A549 (cell line): Measurements from ENCODE around the gene PLIN5. TPM values are rescaled to one million over a fixed set of nuclear protein-coding genes. Genes with fewer than 3 reads are reported as not detected.
"Not testable (repeated sequence)": the region's sequence is repeated elsewhere in the genome, so short reads cannot be mapped to it uniquely, and the experiment has no call there.

ENCODE experiments used
- ATAC-seq, 2 experiments: fragments of 200-7000 bp in 1 of 2; fragments of >200 bp in 1 of 2; cut with Nextera tagmentation in 1 of 2; cut with Tn5 transposase in 1 of 2; 3 replicates each; pipeline versions ENCODE4 v1.8.0 to v1.9.1; 2018 to 2020; ENCODE audit warnings: mild to moderate bottlenecking in 1 of 2, moderate library complexity in 1 of 2
- CTCF ChIA-PET: fragments of 300-600 bp; sonication (Branson Sonifier 250); formaldehyde crosslinking; extraction: SDS; loops from one replicate; lab custom pipeline; 2021; ENCODE audit warnings: antibody characterized with exemption, inconsistent platforms; lab: Yijun Ruan, JAX
- POLR2A ChIA-PET: fragments of 350-600 bp; formaldehyde crosslinking; extraction: SDS; loops from one replicate; lab custom pipeline; 2021; ENCODE audit warnings: antibody characterized with exemption, inconsistent platforms; lab: Yijun Ruan, JAX
- DNase-seq, 2 experiments: peaks; one replicate each; pipeline versions ENCODE4 v3.0.0 to v3.0.0-alpha.2; 2011 to 2016; ENCODE audit warnings: low read depth in 1 of 2, low spot score in 1 of 2
- FAIRE-seq: peaks from 2 replicates; lab custom pipeline; 2011; peaks lifted over from hg19 to GRCh38; lab: Jason Lieb, UNC
- H3K27ac ChIP-seq, 2 experiments: fragments of >200 bp; sonication (Bioruptor Twin); formaldehyde crosslinking; 3 replicates each; pipeline ENCODE4 v1.5.1; 2016 to 2017
- H3K4me1 ChIP-seq: fragments of >200 bp; sonication (Bioruptor Twin); formaldehyde crosslinking; 3 replicates; pipeline ENCODE4 v1.6.1; 2016
- H3K4me2 ChIP-seq: fragments of >200 bp; sonication (Bioruptor Twin); formaldehyde crosslinking; 3 replicates; pipeline ENCODE4 v1.6.1; 2016
- H3K4me3 ChIP-seq: fragments of >200 bp; sonication (Bioruptor Twin); formaldehyde crosslinking; 3 replicates; pipeline ENCODE4 v1.5.1; 2016
- H3K9me3 ChIP-seq: fragments of >200 bp; sonication (Bioruptor Twin); formaldehyde crosslinking; 3 replicates; pipeline ENCODE4 v1.6.1; 2016
- BHLHE40 ChIP-seq: IDR thresholded peaks from 2 replicates; pipeline ENCODE4 v1.6.1; 2012; ENCODE audit warnings: low read depth, low read length, inconsistent platforms
- EHF ChIP-seq: fragments of 250-450 bp; sonication (Bioruptor Pico); IDR thresholded peaks from 2 replicates; pipeline ENCODE4 v1.5.0; 2020; ENCODE audit warnings: mild to moderate bottlenecking
- FOSB ChIP-seq: fragments of 250-450 bp; sonication (Bioruptor Pico); IDR thresholded peaks from 2 replicates; pipeline ENCODE4 v1.5.0; 2020; ENCODE audit warnings: mild to moderate bottlenecking, moderate library complexity
- GATA3 ChIP-seq: IDR thresholded peaks from 2 replicates; pipeline ENCODE4 v1.6.1; 2012; ENCODE audit warnings: borderline replicate concordance
- HEYL ChIP-seq: fragments of 250-450 bp; sonication (Bioruptor Pico); IDR thresholded peaks from 2 replicates; pipeline ENCODE4 v1.8.0; 2021; ENCODE audit warnings: mild to moderate bottlenecking, moderate library complexity
- HOXA7 ChIP-seq: fragments of 250-450 bp; sonication (Bioruptor Pico); IDR thresholded peaks from 2 replicates; pipeline ENCODE4 v1.5.0; 2020; ENCODE audit warnings: mild to moderate bottlenecking, moderate library complexity
- JUN ChIP-seq, 2 experiments: fragments of >200 bp; sonication (Bioruptor Twin); formaldehyde crosslinking; IDR thresholded peaks; 2 replicates in 1 of 2; 3 replicates in 1 of 2; pipeline ENCODE4 v1.6.1; 2016 to 2017
- MAFK ChIP-seq: fragments of 450-650 bp; IDR thresholded peaks from 2 replicates; pipeline ENCODE4 v1.6.1; 2014; ENCODE audit not compliant: partially characterized antibody
- NFE2L2 ChIP-seq: fragments of 150-350 bp; conservative IDR thresholded peaks from 2 replicates; pipeline ENCODE4 v1.6.1; 2014; ENCODE audit warnings: low read length
- RARB ChIP-seq: fragments of 250-450 bp; sonication (Bioruptor Pico); IDR thresholded peaks from 2 replicates; pipeline ENCODE4 v1.8.0; 2021; ENCODE audit warnings: mild to moderate bottlenecking, moderate library complexity
- RCOR1 ChIP-seq: fragments of 150-350 bp; IDR thresholded peaks from 2 replicates; pipeline ENCODE4 v1.6.1; 2014; ENCODE audit warnings: antibody characterized with exemption, low read length, low read depth
- SMC3 ChIP-seq: fragments of >200 bp; sonication (Bioruptor Twin); formaldehyde crosslinking; IDR thresholded peaks from 3 replicates; pipeline ENCODE4 v1.6.1; 2018; ENCODE audit warnings: inconsistent platforms
- ZSCAN20 ChIP-seq: fragments of 250-450 bp; sonication (Bioruptor Pico); IDR thresholded peaks from 2 replicates; pipeline ENCODE4 v1.8.0; 2022; ENCODE audit warnings: mild to moderate bottlenecking, moderate library complexity
- WGBS: methylation state at CpG from one replicate; pipeline ENCODE4 v1.1.6; 2017; ENCODE audit errors: missing lambda C conversion rate; 5-methylcytosine and 5-hydroxymethylcytosine counted together
- polyA plus RNA-seq, 4 experiments: library from polyadenylated mRNA; depleted of rRNA in 3 of 4; stranded (reverse); fragments of >200 nt; fragmentation: RNase III in 1 of 4; extraction: RNeasy Plus Mini Kit Qiagen cat#74134 plus additional on column Dnase treatment in 1 of 4; gene quantifications; 2 replicates in 3 of 4; 3 replicates in 1 of 4; pipeline ENCODE4 v1.2.3, GENCODE V29; 2011 to 2017
- TF ChIP-seq, protein P1 (sequence below): fragments of >200 bp; sonication (Bioruptor Twin); formaldehyde crosslinking; IDR thresholded peaks from 3 replicates; pipeline ENCODE4 v1.6.1; 2016
- TF ChIP-seq, protein P2 (sequence below): fragments of 250-450 bp; sonication (Bioruptor Pico); IDR thresholded peaks from 2 replicates; pipeline ENCODE4 v1.5.0; 2021; ENCODE audit warnings: mild to moderate bottlenecking, moderate library complexity, borderline replicate concordance
- TF ChIP-seq, protein P3 (sequence below): IDR thresholded peaks from 2 replicates; pipeline ENCODE4 v1.6.1; 2012
- TF ChIP-seq, protein P4 (sequence below): fragments of 450-650 bp; IDR thresholded peaks from 2 replicates; pipeline ENCODE4 v1.6.1; 2014; ENCODE audit warnings: antibody characterized with exemption
- TF ChIP-seq, protein P5 (sequence below): fragments of 250-450 bp; sonication (Bioruptor Pico); IDR thresholded peaks from 2 replicates; pipeline ENCODE4 v1.5.0; 2020; ENCODE audit warnings: low read depth, mild to moderate bottlenecking, moderate library complexity

Gene PLIN5
- polyA plus RNA-seq, 2 of the 4 experiments (the other 2 are of a cell fraction) = 0.08 to 0.25 TPM

DNA sequence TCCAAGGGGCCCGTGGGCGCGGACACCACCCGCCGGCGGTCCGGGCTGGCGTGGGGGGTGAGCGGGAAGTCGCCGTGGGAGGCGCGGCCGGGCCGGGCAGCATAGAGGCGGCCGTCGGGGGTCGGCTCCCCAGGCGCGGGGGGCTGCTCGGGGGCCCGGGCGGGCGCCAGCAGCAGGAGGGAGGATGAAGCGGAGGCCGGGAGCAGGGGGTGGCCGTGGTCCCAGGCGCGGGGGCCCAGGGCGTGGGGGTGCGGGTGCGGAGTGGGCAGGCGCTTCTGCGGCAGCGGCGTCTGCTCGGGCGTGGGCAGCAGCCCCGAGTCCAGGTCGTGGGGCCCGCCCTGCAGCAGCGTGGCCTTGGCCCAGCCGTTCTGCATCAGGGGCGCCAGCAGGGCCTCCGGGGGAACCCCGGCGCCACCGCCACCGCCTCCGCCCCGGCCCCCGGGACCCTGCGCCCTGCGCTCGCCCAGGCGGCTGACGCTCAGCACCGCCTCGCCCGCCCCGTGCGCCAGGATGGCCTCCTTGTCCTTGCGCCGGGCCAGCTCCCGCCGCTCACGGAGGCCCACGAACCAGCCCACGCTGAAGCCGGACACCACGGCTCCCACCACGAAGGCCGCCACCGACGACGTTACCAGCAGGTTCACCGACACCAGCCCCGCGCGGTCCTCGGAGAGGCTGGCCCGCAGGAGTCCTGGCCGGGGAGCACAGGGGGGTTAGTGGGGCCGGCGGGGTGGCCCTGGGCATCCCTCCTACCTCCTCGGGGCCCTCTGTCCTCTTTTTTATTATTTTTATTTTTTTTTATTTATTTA lies 9.0 kb upstream of the PLIN5 start (continued):
- TF ChIP-seq, protein P1, sequence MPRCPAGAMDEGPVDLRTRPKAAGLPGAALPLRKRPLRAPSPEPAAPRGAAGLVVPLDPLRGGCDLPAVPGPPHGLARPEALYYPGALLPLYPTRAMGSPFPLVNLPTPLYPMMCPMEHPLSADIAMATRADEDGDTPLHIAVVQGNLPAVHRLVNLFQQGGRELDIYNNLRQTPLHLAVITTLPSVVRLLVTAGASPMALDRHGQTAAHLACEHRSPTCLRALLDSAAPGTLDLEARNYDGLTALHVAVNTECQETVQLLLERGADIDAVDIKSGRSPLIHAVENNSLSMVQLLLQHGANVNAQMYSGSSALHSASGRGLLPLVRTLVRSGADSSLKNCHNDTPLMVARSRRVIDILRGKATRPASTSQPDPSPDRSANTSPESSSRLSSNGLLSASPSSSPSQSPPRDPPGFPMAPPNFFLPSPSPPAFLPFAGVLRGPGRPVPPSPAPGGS = no peak
- TF ChIP-seq, protein P2, sequence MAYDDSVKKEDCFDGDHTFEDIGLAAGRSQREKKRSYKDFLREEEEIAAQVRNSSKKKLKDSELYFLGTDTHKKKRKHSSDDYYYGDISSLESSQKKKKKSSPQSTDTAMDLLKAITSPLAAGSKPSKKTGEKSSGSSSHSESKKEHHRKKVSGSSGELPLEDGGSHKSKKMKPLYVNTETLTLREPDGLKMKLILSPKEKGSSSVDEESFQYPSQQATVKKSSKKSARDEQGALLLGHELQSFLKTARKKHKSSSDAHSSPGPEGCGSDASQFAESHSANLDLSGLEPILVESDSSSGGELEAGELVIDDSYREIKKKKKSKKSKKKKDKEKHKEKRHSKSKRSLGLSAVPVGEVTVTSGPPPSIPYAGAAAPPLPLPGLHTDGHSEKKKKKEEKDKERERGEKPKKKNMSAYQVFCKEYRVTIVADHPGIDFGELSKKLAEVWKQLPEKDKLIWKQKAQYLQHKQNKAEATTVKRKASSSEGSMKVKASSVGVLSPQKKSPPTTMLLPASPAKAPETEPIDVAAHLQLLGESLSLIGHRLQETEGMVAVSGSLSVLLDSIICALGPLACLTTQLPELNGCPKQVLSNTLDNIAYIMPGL (CRISPR knock-in tag) = no peak
- TF ChIP-seq JUN (IDR thresholded peaks at IDR 0.05) (no peak), HOXA7 (CRISPR knock-in tag) (no peak), ZSCAN20 (CRISPR knock-in tag) (no peak), MAFK (no peak), EHF (no peak)
- TF ChIP-seq, all 56 proteins: peak for 0

DNA sequence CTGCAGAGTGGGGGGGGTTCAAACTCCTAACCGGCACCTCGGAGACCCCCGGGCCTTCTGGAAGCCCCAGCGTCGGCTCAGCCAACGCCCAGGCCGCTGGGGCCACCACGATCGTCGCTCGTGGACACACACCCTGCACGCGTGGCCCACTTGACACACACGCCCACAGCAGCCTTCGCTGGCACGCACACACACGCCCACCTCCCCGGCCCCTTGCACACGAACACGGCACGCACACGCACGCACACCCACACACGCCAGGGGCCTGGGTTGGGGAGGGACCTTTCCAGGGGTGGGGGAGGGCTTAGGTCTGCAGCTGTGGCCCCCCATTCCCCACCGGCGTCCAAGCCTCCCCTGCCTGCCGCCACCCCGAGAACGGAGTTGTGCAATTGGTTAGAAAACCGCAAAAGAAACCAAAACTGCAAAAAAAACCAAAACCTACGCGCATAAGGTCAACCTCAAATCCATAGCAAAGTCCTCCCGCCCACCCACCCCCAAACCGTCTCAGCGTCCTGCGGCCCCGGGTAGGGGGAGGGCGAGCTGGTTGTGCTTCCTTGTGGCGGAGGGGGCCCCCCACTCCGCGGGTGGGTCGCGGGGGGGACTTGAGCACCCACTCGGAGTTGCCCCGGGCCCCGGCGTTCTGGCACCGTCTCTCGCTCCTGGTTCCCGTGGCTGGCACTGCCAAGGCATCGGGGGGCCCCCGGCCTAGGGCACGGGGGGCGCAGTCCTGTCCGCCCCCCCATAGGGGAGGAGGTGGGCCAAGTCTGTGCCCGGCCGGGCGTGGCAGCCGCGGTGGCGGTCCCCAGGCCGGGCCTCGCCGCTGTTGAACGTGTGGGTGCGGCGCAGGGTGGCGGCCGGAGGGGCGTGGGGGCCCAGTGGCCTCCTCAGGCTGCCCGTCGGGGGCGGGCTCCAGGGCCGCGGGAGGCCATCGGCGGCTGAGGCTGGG lies 8.1 kb upstream of the PLIN5 start:
- ChIA-PET CTCF (interaction anchor here (1.2 to 2.2 kb wide), 2 partner anchors 20 to 93 kb away, joined by 3 to 7 read pairs; no protein-coding TSS in a partner anchor), POLR2A (no interaction called here)
- ATAC-seq (no peak), DNase-seq (no peak), FAIRE-seq (no peak)
- 80% methylated on average over 16 of the region's 77 CpGs for WGBS
- H3K9me3 ChIP-seq = no peaks in the 10 kb centered on the region
- H3K4me3 ChIP-seq = no peak overlapping the region
- no peak overlapping the region for H3K4me2 ChIP-seq
- TF ChIP-seq GATA3 (no peak), NFE2L2 (no peak), FOSB (CRISPR knock-in tag) (no peak), RARB (CRISPR knock-in tag) (no peak)
- no peak overlapping the region for H3K27ac ChIP-seq
- peaks cover 4% of the 10 kb centered on the region; the same call in 1 of the 3 replicates for H3K4me1 ChIP-seq

DNA sequence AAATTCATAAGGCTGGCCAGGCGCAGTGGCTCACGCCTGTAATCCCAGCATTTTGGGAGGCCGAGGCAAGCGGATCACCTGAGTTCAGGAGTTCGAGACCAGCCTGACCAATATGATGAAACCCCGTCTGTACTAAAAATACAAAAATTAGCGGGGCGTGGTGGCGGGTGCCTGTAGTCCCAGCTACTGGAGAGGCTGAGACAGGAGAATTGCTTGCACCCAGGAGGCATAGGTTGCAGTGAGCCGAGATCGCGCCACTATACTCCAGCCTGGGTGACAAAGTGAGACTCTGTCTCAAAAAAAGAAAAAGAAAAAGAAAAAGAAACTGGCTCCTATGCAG lies 6.8 kb upstream of the PLIN5 start:
- H3K9me3 ChIP-seq, DNase-seq, POLR2A ChIA-PET, H3K27ac ChIP-seq, FAIRE-seq, H3K4me1 ChIP-seq, H3K4me2 ChIP-seq, ATAC-seq, H3K4me3 ChIP-seq: not testable (repeated sequence)
- 94% methylated on average over 12 of the region's 12 CpGs for WGBS
- CTCF ChIA-PET = interaction anchor here (1.0 to 2.2 kb wide), 4 partner anchors 16 to 95 kb away, joined by 3 to 7 read pairs (median 4); no protein-coding TSS in a partner anchor

DNA sequence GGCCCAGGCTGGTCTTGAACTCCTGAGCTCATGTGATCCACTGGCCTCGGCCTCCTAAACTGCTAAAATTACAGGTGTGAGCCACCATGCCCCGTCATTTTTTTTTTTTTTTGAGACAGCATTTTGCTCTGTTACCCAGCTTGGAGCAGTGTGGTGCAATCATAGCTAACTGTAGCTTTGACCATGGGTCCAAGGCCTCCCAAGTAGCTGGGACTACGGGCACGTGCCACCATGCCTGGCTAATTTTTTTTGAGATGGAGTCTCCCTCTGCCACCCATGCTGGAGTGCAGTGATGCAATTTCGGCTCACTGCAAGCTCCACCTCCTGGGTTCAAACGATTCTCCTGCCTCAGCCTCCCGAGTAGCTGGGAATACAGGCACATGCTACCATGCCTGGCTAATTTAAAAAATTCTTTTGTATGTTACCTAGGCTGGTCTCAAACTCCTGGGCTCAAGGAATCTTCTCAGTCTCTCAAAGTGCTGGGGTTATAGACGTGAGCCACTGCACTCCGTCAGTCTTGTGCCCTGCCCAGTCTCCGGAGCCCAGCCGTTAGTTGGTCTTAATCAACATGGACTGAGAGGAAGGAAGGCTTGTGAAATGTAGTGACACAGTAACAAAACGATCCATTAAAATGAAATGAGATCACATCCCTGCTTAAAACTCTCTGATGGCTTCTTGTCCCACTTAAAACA lies 6.2 kb upstream of the PLIN5 start:
- Histone ChIP-seq H3K4me3 (no peak overlapping the region), H3K27ac (no peak overlapping the region), H3K4me1 (no peaks in the 10 kb centered on the region), H3K4me2 (no peak overlapping the region), H3K9me3 (no peaks in the 10 kb centered on the region)
- ATAC-seq (no peak), FAIRE-seq (no peak), DNase-seq (no peak)
- POLR2A ChIA-PET = no interaction called here
- TF ChIP-seq, protein P3, sequence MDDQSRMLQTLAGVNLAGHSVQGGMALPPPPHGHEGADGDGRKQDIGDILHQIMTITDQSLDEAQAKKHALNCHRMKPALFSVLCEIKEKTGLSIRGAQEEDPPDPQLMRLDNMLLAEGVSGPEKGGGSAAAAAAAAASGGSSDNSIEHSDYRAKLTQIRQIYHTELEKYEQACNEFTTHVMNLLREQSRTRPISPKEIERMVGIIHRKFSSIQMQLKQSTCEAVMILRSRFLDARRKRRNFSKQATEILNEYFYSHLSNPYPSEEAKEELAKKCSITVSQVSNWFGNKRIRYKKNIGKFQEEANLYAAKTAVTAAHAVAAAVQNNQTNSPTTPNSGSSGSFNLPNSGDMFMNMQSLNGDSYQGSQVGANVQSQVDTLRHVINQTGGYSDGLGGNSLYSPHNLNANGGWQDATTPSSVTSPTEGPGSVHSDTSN = no peak
- TF ChIP-seq NFE2L2 = no peak
- no peak for TF ChIP-seq GATA3
- TF ChIP-seq, protein P4, sequence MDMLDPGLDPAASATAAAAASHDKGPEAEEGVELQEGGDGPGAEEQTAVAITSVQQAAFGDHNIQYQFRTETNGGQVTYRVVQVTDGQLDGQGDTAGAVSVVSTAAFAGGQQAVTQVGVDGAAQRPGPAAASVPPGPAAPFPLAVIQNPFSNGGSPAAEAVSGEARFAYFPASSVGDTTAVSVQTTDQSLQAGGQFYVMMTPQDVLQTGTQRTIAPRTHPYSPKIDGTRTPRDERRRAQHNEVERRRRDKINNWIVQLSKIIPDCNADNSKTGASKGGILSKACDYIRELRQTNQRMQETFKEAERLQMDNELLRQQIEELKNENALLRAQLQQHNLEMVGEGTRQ = no peak
- TF ChIP-seq RCOR1 = no peak
- no peak for TF ChIP-seq BHLHE40
- TF ChIP-seq, protein P5, sequence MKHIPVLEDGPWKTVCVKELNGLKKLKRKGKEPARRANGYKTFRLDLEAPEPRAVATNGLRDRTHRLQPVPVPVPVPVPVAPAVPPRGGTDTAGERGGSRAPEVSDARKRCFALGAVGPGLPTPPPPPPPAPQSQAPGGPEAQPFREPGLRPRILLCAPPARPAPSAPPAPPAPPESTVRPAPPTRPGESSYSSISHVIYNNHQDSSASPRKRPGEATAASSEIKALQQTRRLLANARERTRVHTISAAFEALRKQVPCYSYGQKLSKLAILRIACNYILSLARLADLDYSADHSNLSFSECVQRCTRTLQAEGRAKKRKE (CRISPR knock-in tag) = no peak
- no peak for TF ChIP-seq JUN (IDR thresholded peaks at IDR 0.05)
- TF ChIP-seq SMC3 = no peak
- TF ChIP-seq HEYL (CRISPR knock-in tag) = no peak
- TF ChIP-seq HOXA7 (CRISPR knock-in tag) = no peak
- WGBS = 78% methylated on average over 12 of the region's 12 CpGs
- CTCF ChIA-PET = interaction anchor here (1.0 to 2.2 kb wide), 6 partner anchors 14 to 95 kb away, joined by 3 to 12 read pairs (median 5); no protein-coding TSS in a partner anchor
